Hepatocyte (in vitro differentiated cells): ENCODE measurements around the gene PNPLA2.

Experiments
- CTCF ChIP-seq: fragments of 200-600 bp; sonication (generic); IDR thresholded peaks from 2 replicates; pipeline ENCODE4 v1.5.1; 2016; ENCODE audit warnings: antibody characterized with exemption, mild to moderate bottlenecking; ENCODE audit not compliant: poor library complexity
- EZH2 ChIP-seq: fragments of 200-600 bp; sonication (generic); IDR thresholded peaks from 2 replicates; pipeline ENCODE4 v1.6.1; 2016; ENCODE audit warnings: antibody characterized with exemption, mild to moderate bottlenecking, borderline replicate concordance
- EZH2phosphoT487 ChIP-seq: fragments of 200-600 bp; sonication (generic); IDR thresholded peaks from one replicate; pipeline ENCODE4 v1.6.1; 2018; ENCODE audit warnings: antibody characterized with exemption, mild to moderate bottlenecking, low read depth, moderate library complexity; ENCODE audit not compliant: unreplicated experiment, severe bottlenecking

GRCh38 chr11:795634-796564 is 22.8 kb upstream of the PNPLA2 start:
- no peak for TF ChIP-seq CTCF
- no peak for TF ChIP-seq EZH2phosphoT487
- no peak for TF ChIP-seq EZH2
